ENCODE data around the gene MANF.

The MANF gene

DNA sequence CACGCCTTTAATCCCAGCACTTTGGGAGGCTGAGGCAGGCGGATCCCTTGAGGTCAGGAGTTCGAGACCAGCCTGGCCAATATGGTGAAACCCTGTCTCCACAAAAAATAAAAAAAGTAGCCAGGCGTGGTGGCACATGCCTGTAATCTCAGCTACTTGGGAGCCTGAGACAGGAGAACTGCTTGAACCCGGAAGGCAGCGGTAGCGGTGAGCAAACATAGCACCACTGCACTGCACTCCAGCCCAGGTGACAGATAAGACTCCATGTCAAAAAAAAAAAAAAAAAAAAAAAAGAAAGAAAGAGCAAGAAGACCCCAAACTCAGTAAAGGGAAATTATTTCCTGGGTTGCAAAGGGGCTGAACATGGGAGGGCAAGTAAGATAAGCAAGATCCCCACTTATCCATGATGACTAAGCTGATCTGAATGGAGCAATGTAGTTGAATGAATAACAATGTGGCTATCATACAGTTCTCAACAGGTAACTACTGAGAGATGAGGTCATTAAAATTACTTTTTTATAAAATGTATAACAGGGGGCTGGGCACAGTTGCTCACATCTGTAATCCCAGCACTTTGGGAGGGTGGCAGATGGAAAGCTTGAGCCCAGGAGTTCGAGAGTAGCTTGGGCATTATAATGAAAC, 52.0 kb downstream of the MANF start:
- no peak for DNase-seq
